Measurements from ENCODE around the gene NRDC.

NRDC gene

GRCh38 chr1:51754666-51755065 is 123.9 kb downstream of the NRDC start:
- DNase-seq, result no peak

- no peak for DNase-seq
Observed at GRCh38 chr1:51753969-51754368, 124.6 kb downstream of the NRDC start.

GRCh38 chr1:51752073-51752948 is 126.2 kb downstream of the NRDC start:
- no peak for DNase-seq

GRCh38 chr1:51750729-51751128 is 127.8 kb downstream of the NRDC start:
- DNase-seq, result no peak

- no peak for DNase-seq
Observed at GRCh38 chr1:51750218-51750617, 128.3 kb downstream of the NRDC start.

GRCh38 chr1:51749151-51749550 is 129.4 kb downstream of the NRDC start:
- no peak for DNase-seq

- no peak for DNase-seq
Observed at GRCh38 chr1:51745304-51745570, 133.3 kb downstream of the NRDC start.

GRCh38 chr1:51744506-51745303 is 133.8 kb downstream of the NRDC start:
- DNase-seq, result no peak

- no peak for DNase-seq
Observed at GRCh38 chr1:51741121-51741681, 137.3 kb downstream of the NRDC start.

- no peak for DNase-seq
Observed at GRCh38 chr1:51740652-51741051, 137.9 kb downstream of the NRDC start.

Data from cortex of kidney (tissue), 1 donor.